Upper lobe of right lung (tissue), 1 donor: ENCODE measurements around the gene RELN. TPM values are rescaled to one million over a fixed set of nuclear protein-coding genes. Genes with fewer than 3 reads are reported as not detected.

Experiments
- ATAC-seq: fragments of 200-7000 bp; cut with Tn5 transposase; one replicate; pipeline ENCODE4 v1.9.1; 2020; ENCODE audit warnings: mild to moderate bottlenecking, moderate library complexity
- DNase-seq: peaks from one replicate; pipeline ENCODE4 v3.0.0-alpha.2; 2020
- H3K27ac ChIP-seq: fragments of 200-600 bp; one replicate; pipeline ENCODE4 v1.8.0; 2022
- H3K27me3 ChIP-seq: fragments of 200-600 bp; one replicate; pipeline ENCODE4 v1.8.0; 2022; ENCODE audit warnings: mild to moderate bottlenecking
- H3K36me3 ChIP-seq: fragments of 200-600 bp; one replicate; pipeline ENCODE4 v1.8.0; 2022
- H3K4me1 ChIP-seq: fragments of 200-600 bp; one replicate; pipeline ENCODE4 v1.8.0; 2022
- H3K4me3 ChIP-seq: fragments of 200-600 bp; one replicate; pipeline ENCODE4 v1.8.0; 2022; ENCODE audit warnings: mild to moderate bottlenecking
- H3K9me3 ChIP-seq: fragments of 200-600 bp; one replicate; pipeline ENCODE4 v1.8.0; 2022
- CTCF ChIP-seq: fragments of 200-600 bp; IDR thresholded peaks from one replicate; pipeline ENCODE4 v1.8.0; 2022; ENCODE audit warnings: antibody characterized with exemption
- intact Hi-C: fragments of 100-400 bp; cut with DNase I; formaldehyde crosslinking; loops from one replicate; pipeline ENCODE4 v1.11.0; 2022
- total RNA-seq: library from RNA; stranded (reverse); fragmentation: NEBNext Ultra II Directional; extraction: Animal tissue kit (Norgen Biotek cat#: 25700); gene quantifications from one replicate; pipeline ENCODE4 v1.2.1, GENCODE V29; 2021
- donor health status: DM: no; HTN: yes; CAD: no; lungs with severe emphysema.

RELN gene
- total RNA-seq, 1 donor from 2014 or later: 5.6 TPM

GRCh38 chr7:103797647-103798307 lies 191.7 kb downstream of the RELN start:
- DNase-seq: no peak
- H3K27me3 ChIP-seq: no peaks in the 10 kb centered on the region
- no peaks in the 10 kb centered on the region for H3K4me1 ChIP-seq
- no peak overlapping the region for H3K4me3 ChIP-seq
- no peak for ATAC-seq
- TF ChIP-seq CTCF: no peak
- H3K36me3 ChIP-seq: no peaks in the 10 kb centered on the region
- no peak overlapping the region for H3K27ac ChIP-seq
- intact Hi-C loops: no loop called here
- H3K9me3 ChIP-seq: no peaks in the 10 kb centered on the region

GRCh38 chr7:103796327-103796962 lies 193.0 kb downstream of the RELN start:
- Histone ChIP-seq H3K4me3 (no peak overlapping the region), H3K27me3 (no peaks in the 10 kb centered on the region), H3K4me1 (no peaks in the 10 kb centered on the region), H3K9me3 (no peaks in the 10 kb centered on the region), H3K27ac (no peak overlapping the region), H3K36me3 (no peaks in the 10 kb centered on the region)
- ATAC-seq (no peak), DNase-seq (no peak)
- TF ChIP-seq CTCF: no peak
- intact Hi-C loops: no loop called here

GRCh38 chr7:103795787-103796186 lies 193.7 kb downstream of the RELN start:
- no peaks in the 10 kb centered on the region for H3K9me3 ChIP-seq
- H3K27me3 ChIP-seq: no peaks in the 10 kb centered on the region
- intact Hi-C loops: no loop called here
- no peak overlapping the region for H3K27ac ChIP-seq
- DNase-seq (no peak), ATAC-seq (no peak)
- no peak for TF ChIP-seq CTCF
- no peak overlapping the region for H3K4me3 ChIP-seq
- H3K36me3 ChIP-seq: no peaks in the 10 kb centered on the region
- H3K4me1 ChIP-seq: no peaks in the 10 kb centered on the region

- H3K36me3 ChIP-seq: no peaks in the 10 kb centered on the region
- no peak for TF ChIP-seq CTCF
- H3K4me3 ChIP-seq: no peak overlapping the region
- H3K4me1 ChIP-seq: no peaks in the 10 kb centered on the region
- no peaks in the 10 kb centered on the region for H3K9me3 ChIP-seq
- no peaks in the 10 kb centered on the region for H3K27me3 ChIP-seq
- ATAC-seq: no peak
- intact Hi-C loops: no loop called here
- H3K27ac ChIP-seq: no peak overlapping the region
- no peak for DNase-seq
Observed at GRCh38 chr7:103795107-103795506, 194.4 kb downstream of the RELN start.

- H3K4me1 ChIP-seq: no peaks in the 10 kb centered on the region
- no peak for TF ChIP-seq CTCF
- H3K27me3 ChIP-seq: no peaks in the 10 kb centered on the region
- no peaks in the 10 kb centered on the region for H3K9me3 ChIP-seq
- H3K4me3 ChIP-seq: no peak overlapping the region
- H3K27ac ChIP-seq: no peak overlapping the region
- H3K36me3 ChIP-seq: no peaks in the 10 kb centered on the region
- ATAC-seq (no peak), DNase-seq (no peak)
- intact Hi-C loops: no loop called here
Observed at GRCh38 chr7:103794424-103794823, 195.0 kb downstream of the RELN start.
